NCI-H1930 (cell line): Measurements from ENCODE around the gene METTL3.
"Not testable (repeated sequence)": the region's sequence is repeated elsewhere in the genome, so short reads cannot be mapped to it uniquely, and the experiment has no call there.

Source experiments
- DNase-seq, 2 experiments: peaks; one replicate each; lab custom pipeline; 2025; lab: John Stamatoyannopoulos, UW

The METTL3 gene

GRCh38 chr14:21510735-21511657, at the start of gene METTL3:
TSS of gene METTL3 (minus strand) at chr14:21511340. CDS start at chr14:21511223, 117 bp downstream.
- peak; percentile 94 to 95 for DNase-seq

GRCh38 chr14:21558703-21559170, 47.6 kb upstream of the METTL3 start:
- DNase-seq = no peak

- peak; percentile 72 for DNase-seq
Observed at GRCh38 chr14:21557084-21557901, 46.2 kb upstream of the METTL3 start.

- DNase-seq = no peak
Observed at GRCh38 chr14:21556378-21557083, 45.4 kb upstream of the METTL3 start.

GRCh38 chr14:21553266-21553665, 42.1 kb upstream of the METTL3 start:
- no peak for DNase-seq

- not testable (repeated sequence) for DNase-seq
Observed at GRCh38 chr14:21544588-21544987, 33.4 kb upstream of the METTL3 start.

GRCh38 chr14:21543963-21544362, 32.8 kb upstream of the METTL3 start:
- DNase-seq = no peak

- no peak for DNase-seq
Observed at GRCh38 chr14:21543521-21543960, 32.4 kb upstream of the METTL3 start.

GRCh38 chr14:21541413-21542074, 30.4 kb upstream of the METTL3 start:
- DNase-seq = no peak

- DNase-seq = no peak
Observed at GRCh38 chr14:21539189-21539940, 28.2 kb upstream of the METTL3 start.

- DNase-seq = no peak
Observed at GRCh38 chr14:21537090-21537424, 25.9 kb upstream of the METTL3 start.

GRCh38 chr14:21536418-21537089, 25.4 kb upstream of the METTL3 start:
- no peak for DNase-seq

- DNase-seq = no peak
Observed at GRCh38 chr14:21535545-21536417, 24.6 kb upstream of the METTL3 start.

GRCh38 chr14:21534576-21534975, 23.4 kb upstream of the METTL3 start:
- DNase-seq = no peak

GRCh38 chr14:21533294-21533693, 22.2 kb upstream of the METTL3 start:
- DNase-seq = no peak

GRCh38 chr14:21529515-21529914, 18.4 kb upstream of the METTL3 start:
- DNase-seq = no peak

- no peak for DNase-seq
Observed at GRCh38 chr14:21528381-21529348, 17.5 kb upstream of the METTL3 start.

- no peak for DNase-seq
Observed at GRCh38 chr14:21527318-21527679, 16.2 kb upstream of the METTL3 start.
